GM19099 (cell line): ENCODE results near the gene C1QTNF2.

Experiments used
- POLR2A ChIP-seq: IDR thresholded peaks from 3 replicates; pipeline ENCODE4 v1.6.1; 2011; ENCODE audit warnings: low read depth; ENCODE audit not compliant: insufficient read length; ENCODE audit errors: extremely low read depth

The C1QTNF2 gene

DNA sequence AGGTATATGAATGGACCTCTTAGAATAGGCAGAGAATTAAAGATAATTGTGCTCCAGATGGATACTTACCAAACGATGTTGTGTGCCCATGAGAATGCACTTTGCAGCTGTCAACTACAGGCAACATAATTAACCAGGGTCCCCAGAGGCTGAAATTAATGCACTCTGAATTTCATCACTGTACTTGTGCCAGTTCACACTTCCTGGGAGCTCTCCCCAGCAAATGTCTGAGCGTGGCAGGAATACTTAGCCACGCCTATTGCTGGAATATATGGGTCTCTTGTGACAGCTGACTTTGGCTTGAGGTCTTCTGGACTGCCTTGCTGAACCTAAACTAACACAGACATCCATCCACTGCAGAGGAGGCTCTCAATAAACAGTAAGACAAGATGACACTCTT lies 11.9 kb upstream of the C1QTNF2 start:
- no peak for TF ChIP-seq POLR2A

DNA sequence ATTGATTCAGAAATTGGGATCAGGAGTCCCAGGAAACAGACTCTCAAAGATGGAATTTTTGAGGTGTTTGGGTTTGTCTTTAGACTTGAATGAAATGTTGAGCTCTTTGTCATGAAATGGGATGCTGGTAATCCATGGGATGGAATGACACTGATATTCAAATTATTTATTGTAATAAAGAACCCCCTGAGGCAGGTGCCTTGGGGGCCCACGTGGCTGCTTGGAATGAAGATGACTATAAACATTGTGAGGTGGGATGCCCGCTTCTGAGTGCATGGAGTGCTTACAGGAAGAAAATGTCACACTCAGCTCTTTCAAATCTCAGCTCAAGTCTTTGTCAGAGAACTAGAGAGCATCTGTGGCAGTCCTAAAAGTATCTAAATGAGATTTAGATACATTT lies 9.6 kb upstream of the C1QTNF2 start:
- no peak for TF ChIP-seq POLR2A

DNA sequence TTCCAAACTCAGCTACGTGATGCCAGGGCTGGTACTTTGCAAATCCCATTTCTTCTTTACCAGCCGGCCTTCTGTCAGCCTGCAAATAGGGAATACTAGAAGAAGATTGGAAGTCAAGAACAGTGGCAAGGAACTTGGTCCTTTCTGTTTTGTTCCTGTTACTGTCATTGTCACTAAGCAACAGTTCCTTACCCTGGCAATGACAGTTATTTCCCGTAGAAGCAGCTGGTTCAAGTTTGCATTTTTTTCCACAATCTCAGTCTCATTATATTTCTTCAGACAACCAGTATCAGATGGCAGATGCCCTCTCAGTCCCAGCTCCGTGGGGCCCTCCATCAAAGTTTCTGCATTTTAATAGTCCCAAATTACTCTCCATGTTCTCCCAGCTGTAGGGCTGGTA lies 9.1 kb upstream of the C1QTNF2 start:
- TF ChIP-seq POLR2A = no peak

DNA sequence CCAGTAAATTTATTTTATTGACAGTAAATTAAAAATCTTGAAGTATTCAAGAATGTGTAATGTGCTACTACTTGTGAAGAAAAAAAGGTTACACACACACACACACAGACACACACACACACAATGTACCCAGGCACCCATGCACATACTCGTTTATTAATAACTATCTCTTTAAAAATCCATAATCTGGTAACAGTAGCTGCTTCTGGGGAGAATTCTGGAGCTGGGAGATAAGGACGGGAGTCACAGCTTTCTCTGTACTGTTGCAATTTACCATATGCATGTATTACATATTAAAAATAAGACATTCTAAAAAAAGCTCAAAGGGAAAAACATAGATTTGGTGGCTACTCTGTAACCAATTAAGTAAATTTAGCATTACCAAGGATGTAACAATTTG lies 7.9 kb upstream of the C1QTNF2 start:
- no peak for TF ChIP-seq POLR2A

DNA sequence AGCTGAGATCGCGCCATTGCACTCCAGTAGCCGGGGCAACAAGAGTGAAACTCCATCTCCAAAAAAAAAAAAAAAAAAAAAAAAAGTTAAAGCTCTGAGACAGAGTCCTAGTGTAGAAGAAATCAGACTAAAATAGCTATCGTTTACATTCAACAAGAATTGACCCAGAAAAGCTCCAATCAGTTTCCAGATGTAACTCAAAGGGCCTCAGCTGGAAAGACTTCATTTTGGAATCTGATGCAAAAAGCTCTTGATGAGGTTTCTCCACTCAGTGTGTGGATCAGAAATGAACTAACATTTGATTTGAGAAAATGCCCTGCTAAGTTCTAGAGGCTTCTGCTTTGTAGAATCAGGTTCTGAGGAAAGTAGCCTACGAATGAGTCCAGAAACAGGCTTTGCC lies 7.2 kb upstream of the C1QTNF2 start:
- no peak for TF ChIP-seq POLR2A

DNA sequence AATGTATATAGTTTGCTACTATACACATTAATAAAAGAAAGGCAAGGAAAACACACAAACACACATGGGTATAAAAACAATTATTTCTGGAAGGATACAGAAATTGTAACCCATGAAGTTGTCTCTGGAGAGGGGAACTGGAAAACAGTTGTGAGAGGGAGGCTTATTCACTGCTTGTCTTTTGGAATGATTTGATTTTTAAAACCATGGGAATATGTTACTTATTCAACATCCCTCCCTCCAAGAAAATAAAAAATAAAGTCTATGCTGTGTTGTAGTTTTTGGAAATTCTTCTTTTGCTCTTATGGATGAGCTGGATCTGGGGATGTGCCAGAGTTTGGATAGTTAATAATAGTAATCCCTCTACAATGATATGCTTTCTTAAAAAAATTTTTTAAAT lies 6.0 kb upstream of the C1QTNF2 start:
- TF ChIP-seq POLR2A = no peak

DNA sequence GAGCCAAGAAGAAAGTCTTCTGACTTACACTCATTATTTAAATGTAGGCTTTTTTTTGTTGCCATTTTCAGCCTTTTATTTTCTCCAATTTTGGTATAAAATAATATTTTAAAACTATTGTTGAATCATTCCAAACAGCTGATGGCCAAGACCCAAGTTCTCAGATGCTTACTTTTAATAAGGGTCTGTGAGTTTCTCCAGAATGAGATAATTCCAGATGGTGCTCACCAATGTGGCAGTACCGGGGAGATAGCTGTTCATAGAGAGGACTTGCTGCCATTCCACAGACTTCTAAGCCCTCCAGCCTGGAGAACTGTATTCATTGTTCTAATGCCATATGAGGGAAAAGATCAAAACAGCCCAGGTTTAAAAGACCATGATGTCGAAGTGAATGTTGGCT lies 5.3 kb upstream of the C1QTNF2 start:
- no peak for TF ChIP-seq POLR2A

DNA sequence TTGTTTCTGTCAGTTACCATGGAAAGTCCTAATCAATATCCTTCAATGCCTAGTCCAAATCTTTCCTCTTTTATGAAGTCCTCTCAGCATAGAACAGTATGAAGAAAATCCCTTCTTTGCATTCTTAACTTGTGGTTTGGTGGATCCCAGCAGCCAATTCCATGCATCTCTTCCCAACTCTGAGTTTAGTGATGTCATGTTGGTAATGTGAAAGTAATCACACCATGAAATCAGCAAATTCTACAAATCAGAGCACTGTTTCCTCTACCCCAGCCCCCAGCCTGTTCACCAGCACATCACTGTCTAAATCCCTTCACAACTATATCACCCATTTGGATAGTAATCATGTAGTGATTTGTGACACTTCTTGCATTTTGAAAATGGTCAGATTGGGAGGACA lies 4.7 kb upstream of the C1QTNF2 start:
- TF ChIP-seq POLR2A = no peak

DNA sequence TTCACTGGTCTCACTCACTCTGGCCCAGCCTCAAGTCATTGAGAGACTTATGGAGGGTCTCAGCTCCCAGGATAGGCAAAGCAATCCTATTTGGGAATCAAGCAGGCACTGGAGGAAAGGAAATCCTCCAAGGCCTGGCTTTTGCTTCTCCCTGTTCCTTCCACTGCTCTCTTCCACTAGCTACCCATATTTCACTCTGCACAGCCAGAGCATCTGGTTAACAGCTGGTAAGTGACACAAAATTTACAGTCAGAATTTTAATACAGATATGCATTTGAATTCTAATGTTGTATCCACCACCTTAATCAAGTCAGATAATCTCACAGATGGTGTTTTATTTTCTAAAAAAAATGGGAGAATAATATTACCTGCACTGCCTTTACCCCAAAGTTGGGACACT lies 868 bp upstream of the C1QTNF2 start:
- TF ChIP-seq POLR2A = no peak

DNA sequence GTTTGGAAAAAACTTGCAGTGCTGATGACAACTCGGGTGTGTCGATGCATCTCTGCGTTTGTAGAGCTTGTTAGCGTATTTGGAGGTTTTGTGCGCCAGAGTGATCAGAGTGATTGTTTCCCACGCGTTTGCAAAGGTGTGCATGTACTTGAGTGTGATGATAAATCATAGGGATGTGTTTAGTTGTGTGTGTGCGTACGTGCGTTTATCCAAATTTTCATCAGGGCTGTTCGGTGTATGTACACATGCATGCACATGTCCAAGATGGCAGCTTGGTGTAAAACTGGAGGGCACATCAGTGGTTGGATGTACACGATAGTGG lies 248 bp upstream of the C1QTNF2 start:
- no peak for TF ChIP-seq POLR2A

DNA sequence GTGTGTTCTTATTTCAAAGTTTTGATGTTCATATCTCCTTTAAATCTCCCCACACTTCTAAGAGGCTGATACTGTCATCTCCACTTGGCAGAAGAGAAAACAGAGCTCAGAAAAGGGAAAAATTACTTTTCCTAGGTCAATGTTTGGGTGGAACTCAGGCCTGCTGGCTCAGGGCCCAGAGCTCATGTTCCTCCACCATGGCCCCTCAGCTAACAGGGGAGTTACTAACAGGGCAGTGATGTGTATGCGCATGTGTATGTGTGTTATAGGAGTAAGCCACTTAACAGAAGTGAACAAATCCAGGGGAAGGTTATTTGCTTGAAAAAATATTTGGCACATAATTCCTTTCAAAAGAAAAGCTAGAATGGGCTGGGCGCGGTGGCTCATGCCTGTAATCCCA lies 2.5 kb downstream of the C1QTNF2 start:
- no peak for TF ChIP-seq POLR2A

DNA sequence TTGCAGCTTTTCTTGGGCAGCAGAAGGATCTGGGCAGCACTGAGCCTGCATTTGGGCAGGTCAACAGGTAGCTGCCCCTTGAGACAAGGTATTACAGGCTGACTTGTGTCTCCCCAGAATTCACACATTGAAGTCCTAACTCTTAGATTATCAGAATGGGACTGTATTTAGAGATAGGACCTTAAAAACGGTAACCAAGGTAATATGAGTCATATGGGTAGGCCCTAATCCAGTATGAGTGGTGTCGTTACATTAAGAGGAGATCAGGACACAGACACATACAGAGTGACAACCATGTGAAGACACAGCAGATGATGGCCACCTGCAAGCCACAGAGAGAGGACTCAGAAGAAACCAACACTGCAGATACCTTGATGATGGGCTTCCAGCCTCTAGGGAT lies 3.2 kb downstream of the C1QTNF2 start:
- TF ChIP-seq POLR2A = no peak

DNA sequence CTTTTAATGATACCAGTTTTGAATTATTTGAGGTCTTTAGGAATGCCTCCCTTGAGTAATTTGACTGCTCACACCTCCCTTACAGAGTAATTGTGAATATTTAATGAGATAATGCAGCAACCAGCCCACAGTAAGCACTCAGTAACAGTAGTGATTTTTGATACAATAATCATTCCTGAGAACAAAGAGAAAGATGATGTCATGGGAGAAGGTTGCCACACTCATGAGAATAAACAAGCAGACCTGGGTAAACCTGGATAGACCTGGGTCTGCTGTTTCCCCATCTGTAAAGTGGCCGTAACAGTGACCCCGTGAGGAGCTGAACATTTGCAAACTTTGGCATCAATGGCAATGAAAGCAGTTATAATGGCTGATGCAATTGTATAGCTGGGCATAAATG lies 4.2 kb downstream of the C1QTNF2 start:
- no peak for TF ChIP-seq POLR2A

DNA sequence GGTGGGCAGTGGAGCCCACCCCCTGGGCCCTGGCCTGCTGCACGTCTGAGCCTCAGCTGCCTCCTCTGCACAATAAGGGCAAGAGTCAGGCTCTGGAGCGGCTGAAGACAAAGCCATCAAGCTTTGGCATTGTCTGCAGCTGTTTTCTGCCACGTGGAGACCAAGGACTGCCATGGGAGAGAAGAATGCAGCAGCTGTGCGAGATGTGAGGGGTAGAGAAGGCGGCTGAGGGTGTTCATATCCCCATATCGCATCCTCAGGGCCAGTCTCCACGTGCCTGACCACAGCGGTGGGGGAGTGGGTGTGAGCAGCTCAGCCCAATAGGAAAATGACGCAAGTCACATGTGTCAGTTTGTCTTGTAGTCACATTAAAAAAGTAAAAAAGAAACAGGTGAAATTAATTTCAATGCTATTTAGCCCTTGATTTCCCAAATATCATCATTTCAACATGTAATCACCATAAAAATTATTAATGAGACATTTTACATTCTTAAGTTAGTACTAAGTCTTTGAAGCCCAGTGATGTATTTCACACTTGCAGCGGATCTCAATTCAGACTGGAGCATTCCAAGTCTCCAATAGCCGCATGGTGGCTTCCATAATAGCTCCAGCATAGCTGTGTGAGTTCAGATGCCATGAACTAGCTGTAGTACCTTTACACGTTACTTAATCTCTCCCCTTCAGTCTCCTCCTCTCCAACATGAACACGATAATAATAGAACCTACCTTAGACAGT lies 6.6 kb downstream of the C1QTNF2 start:
- no peak for TF ChIP-seq POLR2A

DNA sequence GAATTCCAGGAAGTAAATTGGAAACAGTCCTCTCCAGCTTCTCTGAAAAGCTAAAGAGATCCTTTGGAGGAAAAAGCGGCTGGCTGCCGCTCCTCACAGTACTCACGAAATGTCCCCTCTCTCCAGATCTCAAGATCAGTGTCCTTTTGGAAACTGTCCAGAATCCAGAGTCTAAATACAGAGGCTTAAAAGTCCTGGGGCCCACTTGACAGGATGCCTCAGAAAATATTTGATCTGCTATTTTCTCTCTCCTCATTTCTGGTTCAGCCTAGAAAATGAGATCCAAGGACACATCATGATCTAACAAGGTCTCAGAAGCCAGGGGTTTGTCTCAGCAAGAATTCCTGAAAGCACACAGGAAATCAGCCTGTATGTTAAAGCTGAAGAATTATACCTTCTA lies 7.2 kb downstream of the C1QTNF2 start:
- TF ChIP-seq POLR2A = no peak

DNA sequence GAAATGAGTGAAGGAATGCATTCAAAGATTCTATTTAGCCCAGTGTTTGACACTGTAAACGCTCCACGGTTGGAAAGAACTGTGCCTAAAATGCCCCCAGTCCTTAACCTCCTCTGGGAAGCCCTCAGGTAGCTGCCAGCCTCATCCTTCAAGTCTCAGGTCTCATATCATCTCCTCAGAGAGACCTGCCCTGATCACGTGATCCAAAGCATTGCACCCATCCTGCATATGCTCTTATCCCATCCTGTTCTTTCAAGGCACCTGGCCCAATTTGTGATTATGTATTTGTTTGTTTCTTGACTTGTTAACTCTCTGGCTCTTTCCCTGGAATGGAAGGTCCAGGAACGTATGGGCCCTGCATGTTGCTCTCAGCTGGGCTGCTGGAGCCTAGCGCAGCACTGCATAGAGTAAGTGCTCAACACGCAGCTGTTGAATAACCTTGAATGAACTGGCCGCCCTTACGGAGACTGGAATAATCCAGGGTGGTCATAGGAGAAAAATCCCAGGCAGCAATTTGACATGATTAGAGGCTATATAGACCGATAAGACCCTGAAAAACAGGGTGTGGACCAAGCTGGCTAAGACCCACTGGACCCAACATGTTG lies 8.7 kb downstream of the C1QTNF2 start:
- TF ChIP-seq POLR2A = no peak

DNA sequence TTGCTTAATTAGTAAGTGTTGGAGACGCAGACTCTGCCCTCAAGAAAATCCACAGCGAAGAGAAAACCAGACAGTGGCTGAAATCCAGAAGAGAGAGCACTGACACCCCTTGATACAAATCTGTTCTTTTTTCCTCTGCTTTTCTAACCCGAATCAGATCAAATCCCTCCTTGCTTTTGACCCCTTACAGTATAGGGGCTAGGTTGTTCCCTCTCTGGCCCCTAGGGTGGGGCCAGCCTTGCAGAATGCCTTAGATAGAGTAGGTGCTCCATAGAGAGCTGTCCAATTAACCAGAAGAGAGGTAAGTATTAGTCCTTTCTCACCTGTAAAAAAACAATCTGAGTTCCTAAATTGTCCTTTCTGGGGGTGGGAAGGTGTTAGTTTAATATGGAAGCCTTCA lies 10.1 kb downstream of the C1QTNF2 start:
- TF ChIP-seq POLR2A = no peak
